ENCODE measurements around the gene GAS2L2. TPM values are rescaled to one million over a fixed set of nuclear protein-coding genes. Genes with fewer than 3 reads are reported as not detected.

Gene GAS2L2
- total RNA-seq, 2 donors from 2014 or later, result 0.09 TPM; not detected in 1

DNA sequence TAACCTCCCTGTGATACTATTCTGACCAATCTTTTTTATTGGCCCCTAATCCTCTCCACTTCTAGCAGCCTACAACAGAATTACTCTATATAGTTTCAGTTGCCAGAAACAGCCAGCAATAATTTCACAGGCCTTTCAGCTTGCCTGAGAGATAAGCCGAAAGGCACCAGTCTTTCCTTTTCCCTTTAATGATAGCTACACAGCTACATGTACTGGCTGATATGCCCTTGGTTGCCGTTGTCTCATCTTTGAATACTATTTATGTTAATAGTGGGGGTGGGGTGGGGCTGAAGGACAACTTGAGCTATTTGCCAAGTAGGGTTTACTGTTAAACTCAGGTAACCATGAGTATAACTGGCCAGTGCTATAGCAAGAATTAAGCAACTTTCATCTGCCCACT is 57.4 kb downstream of the GAS2L2 start:
- H3K4me1 Mint-ChIP-seq, result peaks cover 34% of the 10 kb centered on the region
- H3K9me3 Mint-ChIP-seq, result no peaks in the 10 kb centered on the region
- Histone ChIP-seq H3K27ac (ENCODE audit: low read depth, low read length) (no peak overlapping the region), H3K36me3 (ENCODE audit: control insufficient read depth, insufficient read depth, low read length) (peaks cover 67% of the 10 kb centered on the region), H3K9me3 (ENCODE audit: control insufficient read depth, low read length) (no peaks in the 10 kb centered on the region), H3K4me3 (ENCODE audit: low read length) (no peak overlapping the region), H3K27me3 (ENCODE audit: control insufficient read depth, insufficient read depth, low read length, poor library complexity, severe bottlenecking) (no peaks in the 10 kb centered on the region), H3K4me1 (ENCODE audit: control insufficient read depth, insufficient read depth, low read length) (peaks cover 6% of the 10 kb centered on the region), H3K9ac (ENCODE audit: extremely low read depth, low read length, poor library complexity, severe bottlenecking) (no peak overlapping the region)
- H3K27me3 Mint-ChIP-seq (ENCODE audit: insufficient read depth), result no peaks in the 10 kb centered on the region
- TF ChIP-seq, protein P1, sequence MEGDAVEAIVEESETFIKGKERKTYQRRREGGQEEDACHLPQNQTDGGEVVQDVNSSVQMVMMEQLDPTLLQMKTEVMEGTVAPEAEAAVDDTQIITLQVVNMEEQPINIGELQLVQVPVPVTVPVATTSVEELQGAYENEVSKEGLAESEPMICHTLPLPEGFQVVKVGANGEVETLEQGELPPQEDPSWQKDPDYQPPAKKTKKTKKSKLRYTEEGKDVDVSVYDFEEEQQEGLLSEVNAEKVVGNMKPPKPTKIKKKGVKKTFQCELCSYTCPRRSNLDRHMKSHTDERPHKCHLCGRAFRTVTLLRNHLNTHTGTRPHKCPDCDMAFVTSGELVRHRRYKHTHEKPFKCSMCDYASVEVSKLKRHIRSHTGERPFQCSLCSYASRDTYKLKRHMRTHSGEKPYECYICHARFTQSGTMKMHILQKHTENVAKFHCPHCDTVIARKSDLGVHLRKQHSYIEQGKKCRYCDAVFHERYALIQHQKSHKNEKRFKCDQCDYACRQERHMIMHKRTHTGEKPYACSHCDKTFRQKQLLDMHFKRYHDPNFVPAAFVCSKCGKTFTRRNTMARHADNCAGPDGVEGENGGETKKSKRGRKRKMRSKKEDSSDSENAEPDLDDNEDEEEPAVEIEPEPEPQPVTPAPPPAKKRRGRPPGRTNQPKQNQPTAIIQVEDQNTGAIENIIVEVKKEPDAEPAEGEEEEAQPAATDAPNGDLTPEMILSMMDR (conservative IDR thresholded peaks at IDR 0.05), result no peak
- no peak overlapping the region for H3K4me3 Mint-ChIP-seq
- peaks cover 29% of the 10 kb centered on the region for H3K36me3 Mint-ChIP-seq (ENCODE audit: low read depth)
- H3K27ac Mint-ChIP-seq, result no peak overlapping the region
- DNase-seq, result no peak
- 100% methylated on average over 1 to 2 of the region's 2 CpGs for WGBS, 2 experiments (ENCODE audit: insufficient coverage in 1 of 2, insufficient read length in 1 of 2)

DNA sequence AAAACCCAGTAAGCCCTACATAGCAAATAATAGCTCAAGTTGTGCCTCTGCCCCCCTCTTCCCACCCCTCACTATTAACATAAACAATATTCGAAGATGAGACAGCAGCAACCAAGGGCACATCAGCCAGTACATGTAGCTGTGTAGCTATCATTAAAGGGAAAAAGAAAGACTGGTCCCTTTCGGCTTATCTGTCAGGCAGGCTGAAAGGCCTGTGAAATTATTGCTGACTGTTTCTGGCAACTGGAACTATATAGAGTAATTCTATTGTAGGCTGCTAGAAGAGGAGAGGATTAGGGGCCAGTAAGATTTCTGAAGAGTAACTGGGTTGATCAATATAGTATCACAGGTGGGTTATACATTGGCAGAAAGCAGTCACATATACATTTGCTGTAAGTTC is 58.1 kb downstream of the GAS2L2 start:
- no peak overlapping the region for H3K9ac ChIP-seq (ENCODE audit: extremely low read depth, low read length, poor library complexity, severe bottlenecking)
- no peaks in the 10 kb centered on the region for H3K9me3 ChIP-seq (ENCODE audit: control insufficient read depth, low read length)
- peaks cover 36% of the 10 kb centered on the region for H3K4me1 Mint-ChIP-seq
- H3K36me3 ChIP-seq (ENCODE audit: control insufficient read depth, insufficient read depth, low read length), result peaks cover 71% of the 10 kb centered on the region
- DNase-seq, result no peak
- no peak overlapping the region for H3K4me3 ChIP-seq (ENCODE audit: low read length)
- no peak overlapping the region for H3K27ac Mint-ChIP-seq
- H3K27me3 ChIP-seq (ENCODE audit: control insufficient read depth, insufficient read depth, low read length, poor library complexity, severe bottlenecking), result no peaks in the 10 kb centered on the region
- H3K27ac ChIP-seq (ENCODE audit: low read depth, low read length), result no peak overlapping the region
- peaks cover 29% of the 10 kb centered on the region for H3K36me3 Mint-ChIP-seq (ENCODE audit: low read depth)
- H3K27me3 Mint-ChIP-seq (ENCODE audit: insufficient read depth), result no peaks in the 10 kb centered on the region
- H3K4me3 Mint-ChIP-seq, result no peak overlapping the region
- TF ChIP-seq, protein P1 (conservative IDR thresholded peaks at IDR 0.05), result no peak
- WGBS, 2 experiments (ENCODE audit: insufficient coverage in 1 of 2, insufficient read length in 1 of 2), result 79 to 99% methylated on average over 2 of the region's 2 CpGs
- H3K4me1 ChIP-seq (ENCODE audit: control insufficient read depth, insufficient read depth, low read length), result peaks cover 6% of the 10 kb centered on the region
- H3K9me3 Mint-ChIP-seq, result no peaks in the 10 kb centered on the region

Other genes starting within 250 kb of the GAS2L2 start
- not detected for gene SLFN12L, start 215.6 kb downstream of the GAS2L2 start, total RNA-seq
- not detected for gene SLFN14, start 192.4 kb downstream of the GAS2L2 start, total RNA-seq
- gene PEX12, start 174.7 kb downstream of the GAS2L2 start, total RNA-seq, result 1 to 10 TPM; 4.0 to 4.8 TPM
- gene AP2B1, start 165.9 kb downstream of the GAS2L2 start, total RNA-seq, result 100 to 1,000 TPM; 255 to 258 TPM
- 10 to 100 TPM; 28.6 to 31.9 TPM for gene RASL10B, start 21.6 kb downstream of the GAS2L2 start, total RNA-seq
- gene C17orf50, start 7.6 kb upstream of the GAS2L2 start, total RNA-seq, result not detected
- not detected for gene MMP28, start 42.4 kb upstream of the GAS2L2 start, total RNA-seq
- 100 to 1,000 TPM; 230 to 247 TPM for gene TAF15, start 56.2 kb upstream of the GAS2L2 start, total RNA-seq
- not detected for gene HEATR9, start 115.7 kb upstream of the GAS2L2 start, total RNA-seq
- not detected for gene CCL5, start 127.1 kb upstream of the GAS2L2 start, total RNA-seq
- gene RDM1, start 177.5 kb upstream of the GAS2L2 start, total RNA-seq, result 10 to 100 TPM in 1 of 2 donors, 1 to 10 TPM in 1; 5.3 to 14.2 TPM
- not detected for gene LYZL6, start 190.5 kb upstream of the GAS2L2 start, total RNA-seq
- not detected for gene CCL16, start 228.3 kb upstream of the GAS2L2 start, total RNA-seq
- not detected for gene CCL14, start 233.5 kb upstream of the GAS2L2 start, total RNA-seq
- not detected for gene CCL15, start 248.3 kb upstream of the GAS2L2 start, total RNA-seq